CD14-positive monocyte (primary cell): ENCODE data around the gene YRDC. TPM values are rescaled to one million over a fixed set of nuclear protein-coding genes. Genes with fewer than 3 reads are reported as not detected.

Source experiments
- DNase-seq, 3 donors: peaks; one replicate each; pipeline ENCODE4 v3.0.0-alpha.2; 2011 to 2022
- H2AFZ ChIP-seq: 2 replicates; pipeline ENCODE4 v1.6.0; 2012; ENCODE audit warnings: mild to moderate bottlenecking, low read depth, low read length, inconsistent platforms; ENCODE audit not compliant: insufficient read depth, poor library complexity, severe bottlenecking
- H3K27ac ChIP-seq, 2 donors: 1 replicate in 1 of 2; 2 replicates in 1 of 2; pipeline ENCODE4 v1.5.1; 2012 to 2013; ENCODE audit warnings: low read length in 2 of 2, control low read depth in 1 of 2, inconsistent platforms in 1 of 2, low read depth in 1 of 2, mild to moderate bottlenecking in 1 of 2
- H3K27me3 ChIP-seq, 2 donors: one replicate each; pipeline versions ENCODE4 v1.6.0 to v1.6.1; 2011 to 2013; ENCODE audit warnings: low read length in 2 of 2; ENCODE audit not compliant: control insufficient read depth in 2 of 2, insufficient read depth in 2 of 2
- H3K36me3 ChIP-seq, 2 donors: replicated peaks in 1 of 2; 1 replicate in 1 of 2; 2 replicates in 1 of 2; pipeline versions ENCODE4 v1.5.1 to v1.6.1; 2012 to 2013; ENCODE audit warnings: low read length in 2 of 2, control low read depth in 1 of 2, inconsistent platforms in 1 of 2, mild to moderate bottlenecking in 1 of 2; ENCODE audit not compliant: insufficient read depth in 2 of 2, control insufficient read depth in 1 of 2
- H3K4me1 ChIP-seq, 2 donors: 1 replicate in 1 of 2; 2 replicates in 1 of 2; pipeline versions ENCODE4 v1.5.1 to v1.6.1; 2012 to 2013; ENCODE audit warnings: low read length in 2 of 2, control low read depth in 1 of 2, inconsistent platforms in 1 of 2, mild to moderate bottlenecking in 1 of 2, moderate library complexity in 1 of 2; ENCODE audit not compliant: insufficient read depth in 2 of 2, control insufficient read depth in 1 of 2
- H3K4me2 ChIP-seq: replicated peaks from 2 replicates; pipeline ENCODE3; 2012; ENCODE audit warnings: low read length, moderate library complexity, mild to moderate bottlenecking; ENCODE audit not compliant: poor library complexity, severe bottlenecking; ENCODE audit errors: extremely low read depth
- H3K4me3 ChIP-seq, 3 experiments: fragments of 200-600 bp in 1 of 3; sonication (generic) in 1 of 3; replicated peaks in 1 of 3; 1 replicate in 2 of 3; 2 replicates in 1 of 3; pipeline ENCODE4 v1.5.1; 2011 to 2013; ENCODE audit warnings: low read length in 3 of 3, mild to moderate bottlenecking in 3 of 3, control low read depth in 2 of 3, low read depth in 2 of 3, inconsistent platforms in 1 of 3, moderate library complexity in 1 of 3
- H3K79me2 ChIP-seq: 2 replicates; pipeline ENCODE4 v1.6.0; 2012; ENCODE audit warnings: mild to moderate bottlenecking, control low read depth, inconsistent platforms, low read length, moderate library complexity; ENCODE audit not compliant: insufficient read depth
- H3K9ac ChIP-seq: 2 replicates; pipeline ENCODE4 v1.6.0; 2017; ENCODE audit warnings: low read length, mild to moderate bottlenecking; ENCODE audit not compliant: insufficient read depth, poor library complexity, severe bottlenecking
- H3K9me3 ChIP-seq, 2 donors: replicated peaks in 1 of 2; 1 replicate in 1 of 2; 2 replicates in 1 of 2; pipeline versions ENCODE4 v1.5.1 to v1.6.1; 2012 to 2013; ENCODE audit warnings: low read length in 2 of 2, control low read depth in 1 of 2; ENCODE audit not compliant: control insufficient read depth in 1 of 2, insufficient read depth in 1 of 2
- H4K20me1 ChIP-seq: 2 replicates; pipeline ENCODE4 v1.6.0; 2012; ENCODE audit warnings: mild to moderate bottlenecking, low read length, control low read depth, moderate library complexity; ENCODE audit not compliant: insufficient read depth
- H3K27ac Mint-ChIP-seq, 7 donors: one replicate each; pipeline ENCODE4 v1.8.0; 2020; ENCODE audit warnings: mild to moderate bottlenecking in 7 of 7, mixed read lengths in 7 of 7, moderate library complexity in 6 of 7, inconsistent platforms in 2 of 7
- H3K27me3 Mint-ChIP-seq, 3 donors: one replicate each; pipeline ENCODE4 v1.8.0; 2021 to 2022; ENCODE audit warnings: low read depth in 3 of 3, mild to moderate bottlenecking in 3 of 3, mixed read lengths in 3 of 3, moderate library complexity in 3 of 3, inconsistent platforms in 1 of 3
- H3K36me3 Mint-ChIP-seq, 2 donors: one replicate each; pipeline ENCODE4 v1.8.0; 2020; ENCODE audit warnings: mixed read lengths in 2 of 2, inconsistent platforms in 1 of 2, mild to moderate bottlenecking in 1 of 2
- H3K4me1 Mint-ChIP-seq: one replicate; pipeline ENCODE4 v1.8.0; 2020; ENCODE audit warnings: mild to moderate bottlenecking, mixed read lengths
- H3K4me3 Mint-ChIP-seq, 2 donors: one replicate each; pipeline ENCODE4 v1.8.0; 2020; ENCODE audit warnings: mild to moderate bottlenecking in 2 of 2, mixed read lengths in 2 of 2, moderate library complexity in 1 of 2
- H3K9me3 Mint-ChIP-seq, 7 donors: one replicate each; pipeline ENCODE4 v1.8.0; 2020 to 2022; ENCODE audit warnings: mixed read lengths in 7 of 7, mild to moderate bottlenecking in 6 of 7, moderate library complexity in 6 of 7, inconsistent platforms in 2 of 7
- CTCF ChIP-seq: fragments of 200-600 bp; IDR thresholded peaks from one replicate; pipeline ENCODE4 v1.8.0; 2022; ENCODE audit warnings: antibody characterized with exemption, mild to moderate bottlenecking
- WGBS: methylation state at CpG from one replicate; pipeline ENCODE4 v1.1.5; 2013; ENCODE audit warnings: missing lambda C conversion rate; ENCODE audit not compliant: insufficient coverage; 5-methylcytosine and 5-hydroxymethylcytosine counted together
- intact Hi-C, 2 donors: fragments of 100-400 bp; cut with micrococcal nuclease; formaldehyde crosslinking; loops; one replicate each; pipeline versions ENCODE4 v1.15.0 to v1.15.1; 2023
- polyA plus RNA-seq, 3 donors: library from polyadenylated mRNA; depleted of rRNA in 1 of 3; unstranded in 2 of 3; stranded (reverse) in 1 of 3; fragments of 300-500 nt in 2 of 3; fragments of >200 nt in 1 of 3; fragmentation: Illumina TruSeq in 2 of 3; gene quantifications; 1 replicate in 2 of 3; 2 replicates in 1 of 3; pipeline ENCODE4 v1.2.3, GENCODE V29; 2012 to 2021

Gene YRDC
- polyA plus RNA-seq, 3 donors, result 10.4 to 29.6 (median 13.3) TPM

GRCh38 chr1:37809942-37810341, 1.9 kb upstream of the YRDC start:
- H3K79me2 ChIP-seq, result peaks cover 80% of the 10 kb centered on the region
- peak overlapping the region in 3 of 7 donors; percentile 19 to 55 (median 25) for H3K27ac Mint-ChIP-seq
- H3K4me1 Mint-ChIP-seq, result peaks cover 54% of the 10 kb centered on the region
- H3K4me1 ChIP-seq, result peaks cover 18 to 61% of the 10 kb centered on the region in 2 donors
- H3K4me2 ChIP-seq, result no peak overlapping the region
- no peak overlapping the region for H3K4me3 Mint-ChIP-seq
- no peak overlapping the region for H2AFZ ChIP-seq
- peak overlapping the region in 1 of 2 donors; percentile 9 for H3K27ac ChIP-seq
- no peaks in the 10 kb centered on the region for H3K27me3 Mint-ChIP-seq
- no peaks in the 10 kb centered on the region for H3K9me3 Mint-ChIP-seq
- peaks cover 80% of the 10 kb centered on the region for H4K20me1 ChIP-seq
- TF ChIP-seq CTCF, result no peak
- H3K9me3 ChIP-seq, result no peaks in the 10 kb centered on the region
- H3K36me3 ChIP-seq, result peaks cover 22 to 51% of the 10 kb centered on the region in 2 donors
- no peak overlapping the region for H3K9ac ChIP-seq
- WGBS, result 100% methylated on average over 1 of the region's 2 CpGs
- H3K36me3 Mint-ChIP-seq, result peaks cover 45 to 60% of the 10 kb centered on the region in 2 donors
- intact Hi-C loops, result loop anchor here (2.0 to 10.0 kb wide), 4 partner anchors 49 to 195 kb away; partner anchors contain the start of genes CDCA8 (in 2 of the 2), FHL3 (in 1 of the 2) and MTF1 (in 1 of the 2)
- H3K27me3 ChIP-seq, result no peaks in the 10 kb centered on the region
- H3K4me3 ChIP-seq, result no peak overlapping the region
- no peak for DNase-seq

GRCh38 chr1:37808369-37809319, 636 bp upstream of the YRDC start:
- Mint-ChIP-seq H3K9me3 (no peaks in the 10 kb centered on the region), H3K27ac (peak overlapping the region; percentile 92 to 98 (median 97)), H3K36me3 (peaks cover 45 to 58% of the 10 kb centered on the region in 2 donors), H3K4me1 (peaks cover 44% of the 10 kb centered on the region), H3K27me3 (no peaks in the 10 kb centered on the region), H3K4me3 (peak overlapping the region; percentile 85 to 92)
- H3K4me2 ChIP-seq, result peak overlapping the region; percentile 96
- peaks cover 18 to 50% of the 10 kb centered on the region in 2 donors for H3K4me1 ChIP-seq
- H3K9ac ChIP-seq, result peak overlapping the region; percentile 92
- TF ChIP-seq CTCF, result no peak
- peaks cover 78% of the 10 kb centered on the region for H4K20me1 ChIP-seq
- peak overlapping the region; percentile 48 to 94 (median 92) for H3K4me3 ChIP-seq
- peaks cover 72% of the 10 kb centered on the region for H3K79me2 ChIP-seq
- peak; percentile 52 to 73 (median 59) for DNase-seq
- peak overlapping the region; percentile 87 for H2AFZ ChIP-seq
- no peaks in the 10 kb centered on the region for H3K9me3 ChIP-seq
- H3K27me3 ChIP-seq, result no peaks in the 10 kb centered on the region
- intact Hi-C loops, result loop anchor here (2.0 to 10.0 kb wide), 3 partner anchors 50 to 176 kb away; partner anchors contain the start of genes CDCA8 (in 2 of the 2) and MTF1 (in 1 of the 2)
- H3K27ac ChIP-seq, result peak overlapping the region; percentile 61 to 95
- H3K36me3 ChIP-seq, result peaks cover 25 to 51% of the 10 kb centered on the region in 2 donors
- WGBS, result 5% methylated on average over 49 of the region's 54 CpGs
